MM.1S (cell line): ENCODE measurements around the gene NSMF.

Experiments used
- DNase-seq: peaks from one replicate; pipeline ENCODE4 v3.0.0-alpha.2; 2015
- H2AFZ ChIP-seq: fragments of 300-600 bp; sonication (generic); 2 replicates; pipeline ENCODE4 v1.6.0; 2016; ENCODE audit warnings: antibody characterized with exemption, low read length
- H3F3A ChIP-seq: fragments of 300-600 bp; sonication (generic); 2 replicates; pipeline ENCODE4 v1.6.1; 2016; ENCODE audit warnings: mild to moderate bottlenecking, antibody characterized with exemption, low read length, moderate library complexity, mixed read lengths; ENCODE audit not compliant: insufficient read depth
- H3K27ac ChIP-seq: fragments of 300-600 bp; sonication (generic); 2 replicates; pipeline ENCODE4 v1.5.1; 2016; ENCODE audit warnings: mild to moderate bottlenecking, low read length
- H3K27me3 ChIP-seq: fragments of 300-600 bp; sonication (generic); replicated peaks from 2 replicates; pipeline ENCODE4 v1.6.0; 2016; ENCODE audit warnings: low read length; ENCODE audit not compliant: insufficient read depth
- H3K36me3 ChIP-seq: fragments of 300-600 bp; sonication (generic); replicated peaks from 2 replicates; pipeline ENCODE4 v1.6.1; 2016; ENCODE audit warnings: mild to moderate bottlenecking, low read length, mixed read lengths; ENCODE audit not compliant: insufficient read depth
- H3K4me1 ChIP-seq: fragments of 300-600 bp; sonication (generic); 2 replicates; pipeline ENCODE4 v1.6.1; 2016; ENCODE audit warnings: low read length, mixed read lengths
- H3K4me2 ChIP-seq: fragments of 300-600 bp; sonication (generic); 2 replicates; pipeline ENCODE4 v1.6.0; 2016; ENCODE audit warnings: low read depth, low read length
- H3K4me3 ChIP-seq: fragments of 300-600 bp; sonication (generic); 2 replicates; pipeline ENCODE4 v1.5.1; 2016; ENCODE audit warnings: low read length, mixed read lengths
- H3K79me2 ChIP-seq: fragments of 300-600 bp; sonication (generic); 2 replicates; pipeline ENCODE4 v1.6.1; 2016; ENCODE audit warnings: mixed run types, low read length, mixed read lengths
- H3K9ac ChIP-seq: fragments of 300-600 bp; sonication (generic); 2 replicates; pipeline ENCODE4 v1.6.1; 2016; ENCODE audit warnings: low read length, mixed read lengths
- H3K9me2 ChIP-seq: fragments of 300-600 bp; sonication (generic); replicated peaks from 2 replicates; pipeline ENCODE4 v1.6.1; 2016; ENCODE audit warnings: mild to moderate bottlenecking, low read length, mixed read lengths; ENCODE audit not compliant: insufficient read depth
- H3K9me3 ChIP-seq: fragments of 300-600 bp; sonication (generic); replicated peaks from 2 replicates; pipeline ENCODE4 v1.6.1; 2016; ENCODE audit warnings: mild to moderate bottlenecking, low read length, mixed read lengths; ENCODE audit not compliant: insufficient read depth
- H4K20me1 ChIP-seq: fragments of 300-600 bp; sonication (generic); 2 replicates; pipeline ENCODE4 v1.6.1; 2016; ENCODE audit warnings: mild to moderate bottlenecking, low read length, moderate library complexity, mixed read lengths; ENCODE audit not compliant: insufficient read depth
- CTCF ChIP-seq: fragments of 300-600 bp; sonication (generic); IDR thresholded peaks from 2 replicates; pipeline ENCODE4 v1.5.1; 2016; ENCODE audit warnings: antibody characterized with exemption, low read length, mixed read lengths
- EZH2 ChIP-seq: fragments of 300-600 bp; sonication (generic); optimal IDR thresholded peaks from 2 replicates; pipeline ENCODE3; 2017; ENCODE audit warnings: low read depth, mild to moderate bottlenecking, antibody characterized with exemption, low read length, mixed read lengths
- EZH2phosphoT487 ChIP-seq: fragments of 300-600 bp; sonication (generic); IDR thresholded peaks from 2 replicates; pipeline ENCODE4 v1.6.1; 2018; ENCODE audit warnings: antibody characterized with exemption, low read length

Gene NSMF

GRCh38 chr9:137499416-137499815, 40.3 kb upstream of the NSMF start:
- Histone ChIP-seq H3K36me3 (no peaks in the 10 kb centered on the region), H3K4me3 (no peak overlapping the region), H3K9me3 (no peaks in the 10 kb centered on the region), H3K4me2 (no peak overlapping the region), H3F3A (no peaks in the 10 kb centered on the region), H3K9ac (no peak overlapping the region), H4K20me1 (no peaks in the 10 kb centered on the region), H3K79me2 (no peaks in the 10 kb centered on the region), H3K27me3 (peaks cover 55% of the 10 kb centered on the region), H3K27ac (no peak overlapping the region), H3K4me1 (no peaks in the 10 kb centered on the region), H3K9me2 (no peaks in the 10 kb centered on the region), H2AFZ (no peak overlapping the region)
- no peak for DNase-seq
- TF ChIP-seq EZH2phosphoT487, result no peak
- no peak for TF ChIP-seq EZH2
- no peak for TF ChIP-seq CTCF

- Histone ChIP-seq H2AFZ (no peak overlapping the region), H3K27me3 (peaks cover 53% of the 10 kb centered on the region), H3K27ac (no peak overlapping the region), H3K4me3 (no peak overlapping the region), H3K4me2 (no peak overlapping the region), H3K36me3 (no peaks in the 10 kb centered on the region), H3K9ac (no peak overlapping the region), H3F3A (no peaks in the 10 kb centered on the region), H3K79me2 (no peaks in the 10 kb centered on the region), H3K9me3 (no peaks in the 10 kb centered on the region), H3K9me2 (no peaks in the 10 kb centered on the region), H4K20me1 (no peaks in the 10 kb centered on the region), H3K4me1 (no peaks in the 10 kb centered on the region)
- DNase-seq, result no peak
- TF ChIP-seq EZH2 (no peak), EZH2phosphoT487 (no peak), CTCF (no peak)
Observed at GRCh38 chr9:137498720-137499150, 39.6 kb upstream of the NSMF start.

GRCh38 chr9:137497921-137498719, 39.0 kb upstream of the NSMF start:
- Histone ChIP-seq H3K27ac (no peak overlapping the region), H3K9ac (no peak overlapping the region), H3K4me1 (no peaks in the 10 kb centered on the region), H3K4me2 (no peak overlapping the region), H3K9me3 (no peaks in the 10 kb centered on the region), H3F3A (no peaks in the 10 kb centered on the region), H3K36me3 (no peaks in the 10 kb centered on the region), H4K20me1 (no peaks in the 10 kb centered on the region), H3K27me3 (peaks cover 53% of the 10 kb centered on the region), H2AFZ (no peak overlapping the region), H3K79me2 (no peaks in the 10 kb centered on the region), H3K4me3 (no peak overlapping the region), H3K9me2 (no peaks in the 10 kb centered on the region)
- no peak for DNase-seq
- TF ChIP-seq EZH2phosphoT487 (no peak), CTCF (no peak), EZH2 (no peak)
